SK-N-SH (cell line): ENCODE results near the gene INSYN2B.

ENCODE experiments used
- CHD2 ChIP-seq: fragments of 150-350 bp; IDR thresholded peaks from 2 replicates; pipeline ENCODE4 v1.6.1; 2018; ENCODE audit warnings: low read length; ENCODE audit not compliant: partially characterized antibody
- CTCF ChIP-seq: fragments of 200-600 bp; sonication (generic); IDR thresholded peaks from 2 replicates; pipeline ENCODE4 v1.6.1; 2017; ENCODE audit warnings: antibody characterized with exemption, mild to moderate bottlenecking, moderate library complexity
- EP300 ChIP-seq, 2 experiments: IDR thresholded peaks; 2 replicates each; pipeline versions ENCODE4 v1.4.0 to v1.6.1; 2012; ENCODE audit warnings: borderline replicate concordance in 1 of 2, low read depth in 1 of 2, low read length in 1 of 2
- GABPA ChIP-seq: IDR thresholded peaks from 2 replicates; pipeline ENCODE4 v1.4.0; 2012; ENCODE audit warnings: low read depth, mild to moderate bottlenecking
- MXI1 ChIP-seq: IDR thresholded peaks from 2 replicates; pipeline ENCODE4 v1.6.1; 2012; ENCODE audit warnings: mild to moderate bottlenecking, low read depth, low read length, improper control_type of control experiment
- POLR2AphosphoS5 ChIP-seq: IDR thresholded peaks from 2 replicates; pipeline ENCODE4 v1.6.1; 2012; ENCODE audit warnings: low read depth, low read length
- REST ChIP-seq: IDR thresholded peaks from 2 replicates; pipeline ENCODE4 v1.6.1; 2012; ENCODE audit warnings: mild to moderate bottlenecking, low read depth, low read length, moderate library complexity
- RFX5 ChIP-seq: IDR thresholded peaks from 2 replicates; pipeline ENCODE4 v1.6.1; 2012; ENCODE audit warnings: mild to moderate bottlenecking, improper control_type of control experiment, low read length
- SMC3 ChIP-seq: IDR thresholded peaks from 2 replicates; pipeline ENCODE4 v1.6.1; 2012; ENCODE audit warnings: low read depth, low read length, improper control_type of control experiment
- TCF12 ChIP-seq: IDR thresholded peaks from 2 replicates; pipeline ENCODE4 v1.4.0; 2012
- YY1 ChIP-seq: IDR thresholded peaks from 2 replicates; pipeline ENCODE4 v1.4.0; 2012; ENCODE audit warnings: low read depth, mild to moderate bottlenecking
- TF ChIP-seq, protein P1 (sequence below): IDR thresholded peaks from 2 replicates; pipeline ENCODE4 v1.4.0; 2012; ENCODE audit warnings: low read depth, borderline replicate concordance

GRCh38 chr5:169906745-169907649 is 73.3 kb downstream of the INSYN2B start:
- no peak for TF ChIP-seq REST
- TF ChIP-seq CTCF, result no peak
- no peak for TF ChIP-seq POLR2AphosphoS5
- TF ChIP-seq RFX5, result no peak
- TF ChIP-seq GABPA, result no peak
- TF ChIP-seq, protein P1, sequence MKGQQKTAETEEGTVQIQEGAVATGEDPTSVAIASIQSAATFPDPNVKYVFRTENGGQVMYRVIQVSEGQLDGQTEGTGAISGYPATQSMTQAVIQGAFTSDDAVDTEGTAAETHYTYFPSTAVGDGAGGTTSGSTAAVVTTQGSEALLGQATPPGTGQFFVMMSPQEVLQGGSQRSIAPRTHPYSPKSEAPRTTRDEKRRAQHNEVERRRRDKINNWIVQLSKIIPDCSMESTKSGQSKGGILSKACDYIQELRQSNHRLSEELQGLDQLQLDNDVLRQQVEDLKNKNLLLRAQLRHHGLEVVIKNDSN, result no peak
- no peak for TF ChIP-seq CHD2
- no peak for TF ChIP-seq TCF12
- TF ChIP-seq YY1, result no peak
- TF ChIP-seq MXI1, result no peak
- TF ChIP-seq SMC3, result no peak
- no peak for TF ChIP-seq EP300 (IDR thresholded peaks at IDR 0.05; ENCODE audit: borderline replicate concordance in 1 of 2, low read depth in 1 of 2, low read length in 1 of 2)
